Neutrophil (primary cell): ENCODE measurements around the gene PFN3.

ENCODE experiments used
- H3K27ac ChIP-seq: fragments of 200-600 bp; sonication (generic); 2 replicates; pipeline ENCODE4 v1.5.1; 2016; ENCODE audit warnings: mild to moderate bottlenecking, moderate library complexity
- H3K27me3 ChIP-seq: fragments of 200-600 bp; sonication (generic); 2 replicates; pipeline ENCODE4 v1.6.0; 2016; ENCODE audit warnings: mild to moderate bottlenecking
- H3K36me3 ChIP-seq: fragments of 200-600 bp; sonication (generic); 2 replicates; pipeline ENCODE4 v1.5.1; 2017
- H3K4me1 ChIP-seq, 2 experiments: fragments of 200-600 bp in 1 of 2; sonication (generic) in 1 of 2; 1 replicate in 1 of 2; 2 replicates in 1 of 2; pipeline versions ENCODE4 v1.5.1 to v1.6.1; 2013 to 2016; ENCODE audit warnings: low read depth in 1 of 2, low read length in 1 of 2, mild to moderate bottlenecking in 1 of 2, moderate library complexity in 1 of 2; ENCODE audit not compliant: control insufficient read depth in 1 of 2, insufficient read depth in 1 of 2
- H3K4me3 ChIP-seq, 2 experiments: fragments of 200-600 bp in 1 of 2; sonication (generic) in 1 of 2; 1 replicate in 1 of 2; 2 replicates in 1 of 2; pipeline ENCODE4 v1.5.1; 2013 to 2016; ENCODE audit warnings: low read depth in 1 of 2, low read length in 1 of 2, mild to moderate bottlenecking in 1 of 2, moderate library complexity in 1 of 2
- H3K9me3 ChIP-seq: fragments of 200-600 bp; sonication (generic); 2 replicates; pipeline ENCODE4 v1.5.1; 2016
- CTCF ChIP-seq: fragments of 200-600 bp; sonication (generic); IDR thresholded peaks from 2 replicates; pipeline ENCODE4 v1.5.1; 2016; ENCODE audit warnings: antibody characterized with exemption

Gene PFN3

GRCh38 chr5:177385720-177386119 is 14.7 kb downstream of the PFN3 start:
- no peak overlapping the region for H3K27ac ChIP-seq
- TF ChIP-seq CTCF = no peak

GRCh38 chr5:177384134-177384533 is 16.3 kb downstream of the PFN3 start, which contains the start of gene SLC34A1:
Gene SLC34A1 (plus strand): TSS chr5:177384434. CDS start chr5:177385742, 1,308 bp downstream.
- H3K36me3 ChIP-seq = no peaks in the 10 kb centered on the region
- peaks cover 34 to 37% of the 10 kb centered on the region in 2 experiments for H3K4me1 ChIP-seq
- no peaks in the 10 kb centered on the region for H3K27me3 ChIP-seq
- no peaks in the 10 kb centered on the region for H3K9me3 ChIP-seq
- no peak for TF ChIP-seq CTCF
- no peak within 1 kb of the TSS for H3K4me3 ChIP-seq
- H3K27ac ChIP-seq = no peak within 1 kb of the TSS

More at GRCh38 chr5:177385720-177386119, 14.7 kb downstream of the PFN3 start:
- no peak overlapping the region for H3K4me3 ChIP-seq
- H3K9me3 ChIP-seq = no peaks in the 10 kb centered on the region
- H3K36me3 ChIP-seq = no peaks in the 10 kb centered on the region
- H3K4me1 ChIP-seq = peaks cover 50 to 53% of the 10 kb centered on the region in 2 experiments
- no peaks in the 10 kb centered on the region for H3K27me3 ChIP-seq

GRCh38 chr5:177383181-177383580 is 17.3 kb downstream of the PFN3 start:
- no peak for TF ChIP-seq CTCF
- Histone ChIP-seq H3K36me3 (no peaks in the 10 kb centered on the region), H3K27ac (no peak overlapping the region), H3K9me3 (no peaks in the 10 kb centered on the region), H3K27me3 (no peaks in the 10 kb centered on the region), H3K4me1 (peaks cover 25 to 28% of the 10 kb centered on the region in 2 experiments), H3K4me3 (no peak overlapping the region)

- no peak overlapping the region for H3K4me3 ChIP-seq
- H3K27ac ChIP-seq = no peak overlapping the region
- no peaks in the 10 kb centered on the region for H3K36me3 ChIP-seq
- no peaks in the 10 kb centered on the region for H3K27me3 ChIP-seq
- no peak for TF ChIP-seq CTCF
- no peaks in the 10 kb centered on the region for H3K9me3 ChIP-seq
- H3K4me1 ChIP-seq = peaks cover 24 to 25% of the 10 kb centered on the region in 2 experiments
These were observed 17.9 kb downstream of the PFN3 start for GRCh38 chr5:177382423-177383029.

- peaks cover 15 to 16% of the 10 kb centered on the region in 2 experiments for H3K4me1 ChIP-seq
- no peaks in the 10 kb centered on the region for H3K36me3 ChIP-seq
- TF ChIP-seq CTCF = no peak
- no peaks in the 10 kb centered on the region for H3K9me3 ChIP-seq
- no peaks in the 10 kb centered on the region for H3K27me3 ChIP-seq
- H3K4me3 ChIP-seq = no peak overlapping the region
- no peak overlapping the region for H3K27ac ChIP-seq
These were observed 19.7 kb downstream of the PFN3 start for GRCh38 chr5:177380805-177381126.
